ENCODE measurements around the gene CNTNAP2.

Gene CNTNAP2

DNA sequence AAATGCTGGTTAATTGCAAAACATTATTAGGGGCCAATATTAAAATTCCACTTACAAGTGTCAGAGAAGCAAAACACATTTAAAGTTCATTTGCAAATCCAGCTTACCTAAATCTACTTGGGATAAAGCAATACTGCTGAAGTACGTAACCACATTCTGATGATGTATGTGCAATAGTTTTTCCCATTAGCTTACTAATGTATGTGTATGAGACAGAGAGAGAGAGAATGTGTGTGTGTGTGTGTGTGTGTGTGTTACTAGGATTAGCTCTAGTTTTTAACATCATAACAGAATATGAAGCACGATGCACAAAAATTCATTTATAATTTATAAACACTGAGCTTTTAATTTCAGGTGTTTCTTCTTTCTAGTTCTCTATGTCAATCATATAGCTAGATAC, 1399.8 kb downstream of the CNTNAP2 start:
- DNase-seq, result no peak

GRCh38 chr7:147519062-147519461, 1402.5 kb downstream of the CNTNAP2 start:
- DNase-seq, result no peak

- DNase-seq, result no peak
Observed at GRCh38 chr7:147523056-147523455, 1406.5 kb downstream of the CNTNAP2 start.

GRCh38 chr7:147524726-147525250, 1408.2 kb downstream of the CNTNAP2 start:
- no peak for DNase-seq

- DNase-seq, result no peak
Observed at GRCh38 chr7:147525325-147525724, 1408.7 kb downstream of the CNTNAP2 start.

GRCh38 chr7:147535701-147536111, 1419.1 kb downstream of the CNTNAP2 start:
- no peak for DNase-seq

DNA sequence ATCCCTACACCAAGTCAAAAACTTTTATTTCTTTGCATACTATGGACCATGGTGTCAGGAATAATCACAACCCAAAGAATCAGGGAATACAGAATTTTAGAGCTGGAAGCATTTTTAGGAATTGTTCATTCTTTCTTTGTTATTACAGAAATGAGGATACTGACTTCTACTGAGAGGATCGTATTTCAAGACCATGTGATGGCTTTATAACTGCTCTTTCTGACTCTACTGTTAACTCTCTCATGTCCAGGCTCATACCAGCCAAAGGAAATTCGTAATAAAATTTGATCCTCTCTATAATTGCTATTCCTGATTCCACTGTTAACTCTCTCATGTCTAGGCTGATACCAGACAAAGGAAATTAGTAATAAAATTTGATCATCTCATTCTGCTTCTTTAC, 1423.1 kb downstream of the CNTNAP2 start:
- DNase-seq, result no peak

DNA sequence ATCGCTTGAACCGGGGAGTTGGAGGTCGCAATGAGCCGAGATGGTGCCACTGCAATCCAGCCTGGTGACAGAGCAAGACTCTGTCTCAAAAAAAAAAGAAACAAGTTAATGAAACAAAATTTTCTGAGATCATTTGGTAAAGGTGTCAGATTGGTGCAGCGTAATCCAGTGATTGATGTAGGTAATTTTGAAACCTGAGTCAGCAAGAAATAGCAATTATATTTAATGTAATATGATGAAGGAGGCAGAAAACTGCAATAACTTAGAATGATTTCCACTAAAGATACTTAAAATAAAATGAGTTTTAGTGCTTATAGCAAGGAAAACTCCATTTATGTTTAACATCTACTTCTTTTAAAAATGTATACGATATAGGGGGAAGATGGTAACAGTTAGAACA, 1424.1 kb downstream of the CNTNAP2 start:
- no peak for DNase-seq

- no peak for DNase-seq
Observed at GRCh38 chr7:147541261-147541660, 1424.7 kb downstream of the CNTNAP2 start.

- peak; percentile 17 to 24 for DNase-seq
Observed at GRCh38 chr7:147547252-147547897, 1430.8 kb downstream of the CNTNAP2 start.

- DNase-seq, result no peak
Observed at GRCh38 chr7:147556317-147556716, 1439.7 kb downstream of the CNTNAP2 start.

GRCh38 chr7:147563669-147564068, 1447.1 kb downstream of the CNTNAP2 start:
- no peak for DNase-seq

- no peak for DNase-seq
Observed at GRCh38 chr7:147564786-147565476, 1448.3 kb downstream of the CNTNAP2 start.

GRCh38 chr7:147567043-147567442, 1450.4 kb downstream of the CNTNAP2 start:
- no peak for DNase-seq

DNA sequence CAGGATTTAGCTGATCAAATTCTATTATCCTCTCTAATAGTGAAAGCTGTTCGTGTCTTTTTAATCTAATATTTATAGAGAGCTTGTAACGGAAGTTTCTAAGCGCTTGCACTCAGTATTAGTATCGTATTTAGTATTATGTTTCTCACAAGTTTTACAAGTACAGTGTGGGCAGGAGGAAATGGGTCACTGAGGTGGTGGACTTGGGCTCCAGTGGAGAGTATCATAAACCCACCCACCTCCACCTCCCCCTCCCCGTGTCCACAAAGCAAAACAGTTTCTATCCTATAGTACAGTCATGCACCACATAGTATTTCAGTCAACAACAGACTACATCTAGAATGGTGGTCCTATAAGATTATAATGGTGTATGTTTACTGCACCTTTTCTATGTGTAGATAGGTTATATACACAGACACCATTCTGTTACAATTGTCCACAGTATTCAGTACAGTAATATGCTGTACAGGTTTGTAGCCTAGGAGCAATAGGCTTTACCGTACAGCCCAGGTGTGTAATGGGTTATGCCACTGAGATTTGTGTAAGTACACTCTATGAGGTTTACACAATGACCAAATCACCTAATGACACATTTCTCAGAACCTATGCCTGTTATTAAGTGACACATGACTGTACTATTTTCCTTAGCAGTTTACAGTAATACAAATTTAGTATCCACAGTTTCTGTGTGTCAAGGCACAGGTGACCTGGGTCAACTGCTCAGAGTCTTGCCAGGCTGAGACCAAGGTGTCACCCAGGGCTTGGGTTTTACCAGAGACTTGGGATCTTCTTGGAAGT, 1452.7 kb downstream of the CNTNAP2 start:
- DNase-seq, result no peak

GRCh38 chr7:147570390-147570789, 1453.8 kb downstream of the CNTNAP2 start:
- no peak for DNase-seq

DNA sequence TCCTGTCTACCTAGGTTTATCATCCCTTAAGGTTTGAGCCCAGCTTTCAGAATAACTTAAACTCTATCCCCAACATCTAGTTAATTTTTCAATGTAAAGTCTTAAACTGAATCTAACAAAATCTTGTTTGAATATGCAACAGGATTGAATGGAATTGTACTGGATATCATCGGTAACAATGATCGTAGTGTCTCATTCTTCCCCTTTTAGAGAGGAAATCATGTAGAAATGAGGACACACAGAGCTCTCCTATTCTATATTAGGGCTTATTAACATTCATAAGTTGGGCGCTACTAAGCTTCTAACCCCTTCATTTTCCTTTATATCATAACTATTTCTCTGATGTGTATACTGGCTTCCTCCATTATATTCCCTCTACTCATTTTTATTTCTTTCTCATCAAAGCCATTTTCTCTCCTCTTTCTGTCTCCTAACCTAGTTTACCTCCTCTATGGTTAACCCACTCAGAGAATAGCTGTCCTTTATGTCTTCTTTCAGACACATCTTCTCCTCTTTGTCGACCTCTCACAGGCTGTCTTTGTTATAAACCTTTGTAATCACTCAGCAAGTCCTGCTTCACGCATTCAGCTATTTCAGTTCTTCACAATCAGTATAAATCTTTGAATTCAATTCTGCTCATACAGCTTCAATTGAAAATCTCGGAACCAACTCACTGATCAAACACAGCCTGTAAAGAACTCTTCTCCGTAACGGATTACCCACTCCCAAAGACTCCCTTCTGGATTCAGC, 1455.0 kb downstream of the CNTNAP2 start:
- DNase-seq, result no peak

DNA sequence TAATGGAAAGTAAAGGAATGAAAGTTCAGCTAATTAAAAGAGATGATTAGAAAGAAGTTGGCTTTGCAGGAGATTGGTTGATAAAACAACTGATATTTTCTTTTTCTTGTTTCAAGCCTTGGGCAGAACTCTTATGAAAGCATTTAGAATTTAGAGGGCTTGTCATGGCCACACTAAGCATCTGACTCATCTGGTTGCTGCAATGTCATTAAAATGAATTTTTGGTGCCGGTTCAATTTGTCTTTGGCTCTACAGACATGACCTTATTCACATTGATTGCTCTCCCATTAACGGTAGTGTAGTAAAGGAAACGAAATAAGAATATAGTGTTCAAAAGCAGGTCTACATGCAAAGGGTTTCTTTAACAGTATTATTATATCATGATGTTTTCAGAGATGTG, 1461.6 kb downstream of the CNTNAP2 start:
- DNase-seq, result no peak

GRCh38 chr7:147579148-147579547, 1462.5 kb downstream of the CNTNAP2 start:
- no peak for DNase-seq

- DNase-seq, result no peak
Observed at GRCh38 chr7:147584771-147585193, 1468.2 kb downstream of the CNTNAP2 start.

DNA sequence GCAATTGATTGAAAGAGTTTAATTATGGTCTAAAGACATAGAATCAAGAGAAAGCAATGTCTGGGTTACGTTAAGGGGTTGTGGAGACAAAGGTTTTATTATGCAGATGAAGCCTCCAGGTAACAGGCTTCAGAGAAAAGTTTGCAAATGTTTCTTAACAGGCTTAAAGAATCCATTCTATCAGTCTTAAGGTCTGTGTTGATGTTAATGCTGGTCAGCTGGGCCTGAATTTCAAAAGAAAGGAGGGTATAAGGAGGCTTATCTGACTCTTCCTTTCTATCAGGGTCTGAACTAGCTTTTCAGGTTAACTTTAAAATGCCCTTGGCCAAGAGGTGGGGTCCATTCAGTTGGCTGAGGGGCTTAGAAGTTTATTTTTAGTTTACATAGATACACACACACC, 1469.5 kb downstream of the CNTNAP2 start:
- no peak for DNase-seq

GRCh38 chr7:147586526-147586925, 1469.9 kb downstream of the CNTNAP2 start:
- DNase-seq, result no peak

All from activated T-cell treated with anti-CD3 and anti-CD28 coated beads, Interleukin-2, amount 50 U/mL, for 48 hours (primary cell).